MM.1S (cell line): ENCODE data around the gene IL17RB.

Experiments used
- DNase-seq: peaks from one replicate; pipeline ENCODE4 v3.0.0-alpha.2; 2015
- H2AFZ ChIP-seq: fragments of 300-600 bp; sonication (generic); 2 replicates; pipeline ENCODE4 v1.6.0; 2016; ENCODE audit warnings: antibody characterized with exemption, low read length
- H3F3A ChIP-seq: fragments of 300-600 bp; sonication (generic); 2 replicates; pipeline ENCODE4 v1.6.1; 2016; ENCODE audit warnings: mild to moderate bottlenecking, antibody characterized with exemption, low read length, moderate library complexity, mixed read lengths; ENCODE audit not compliant: insufficient read depth
- H3K27ac ChIP-seq: fragments of 300-600 bp; sonication (generic); 2 replicates; pipeline ENCODE4 v1.5.1; 2016; ENCODE audit warnings: mild to moderate bottlenecking, low read length
- H3K27me3 ChIP-seq: fragments of 300-600 bp; sonication (generic); replicated peaks from 2 replicates; pipeline ENCODE4 v1.6.0; 2016; ENCODE audit warnings: low read length; ENCODE audit not compliant: insufficient read depth
- H3K36me3 ChIP-seq: fragments of 300-600 bp; sonication (generic); replicated peaks from 2 replicates; pipeline ENCODE4 v1.6.1; 2016; ENCODE audit warnings: mild to moderate bottlenecking, low read length, mixed read lengths; ENCODE audit not compliant: insufficient read depth
- H3K4me1 ChIP-seq: fragments of 300-600 bp; sonication (generic); 2 replicates; pipeline ENCODE4 v1.6.1; 2016; ENCODE audit warnings: low read length, mixed read lengths
- H3K4me2 ChIP-seq: fragments of 300-600 bp; sonication (generic); 2 replicates; pipeline ENCODE4 v1.6.0; 2016; ENCODE audit warnings: low read depth, low read length
- H3K4me3 ChIP-seq: fragments of 300-600 bp; sonication (generic); 2 replicates; pipeline ENCODE4 v1.5.1; 2016; ENCODE audit warnings: low read length, mixed read lengths
- H3K79me2 ChIP-seq: fragments of 300-600 bp; sonication (generic); 2 replicates; pipeline ENCODE4 v1.6.1; 2016; ENCODE audit warnings: mixed run types, low read length, mixed read lengths
- H3K9ac ChIP-seq: fragments of 300-600 bp; sonication (generic); 2 replicates; pipeline ENCODE4 v1.6.1; 2016; ENCODE audit warnings: low read length, mixed read lengths
- H3K9me2 ChIP-seq: fragments of 300-600 bp; sonication (generic); replicated peaks from 2 replicates; pipeline ENCODE4 v1.6.1; 2016; ENCODE audit warnings: mild to moderate bottlenecking, low read length, mixed read lengths; ENCODE audit not compliant: insufficient read depth
- H3K9me3 ChIP-seq: fragments of 300-600 bp; sonication (generic); replicated peaks from 2 replicates; pipeline ENCODE4 v1.6.1; 2016; ENCODE audit warnings: mild to moderate bottlenecking, low read length, mixed read lengths; ENCODE audit not compliant: insufficient read depth
- H4K20me1 ChIP-seq: fragments of 300-600 bp; sonication (generic); 2 replicates; pipeline ENCODE4 v1.6.1; 2016; ENCODE audit warnings: mild to moderate bottlenecking, low read length, moderate library complexity, mixed read lengths; ENCODE audit not compliant: insufficient read depth
- CTCF ChIP-seq: fragments of 300-600 bp; sonication (generic); IDR thresholded peaks from 2 replicates; pipeline ENCODE4 v1.5.1; 2016; ENCODE audit warnings: antibody characterized with exemption, low read length, mixed read lengths
- EZH2 ChIP-seq: fragments of 300-600 bp; sonication (generic); optimal IDR thresholded peaks from 2 replicates; pipeline ENCODE3; 2017; ENCODE audit warnings: low read depth, mild to moderate bottlenecking, antibody characterized with exemption, low read length, mixed read lengths
- EZH2phosphoT487 ChIP-seq: fragments of 300-600 bp; sonication (generic); IDR thresholded peaks from 2 replicates; pipeline ENCODE4 v1.6.1; 2018; ENCODE audit warnings: antibody characterized with exemption, low read length

IL17RB gene

GRCh38 chr3:53842436-53843194 lies 3.8 kb upstream of the IL17RB start:
- H3K4me2 ChIP-seq, result no peak overlapping the region
- H3K4me1 ChIP-seq, result peaks cover 21% of the 10 kb centered on the region
- H3K27me3 ChIP-seq, result no peaks in the 10 kb centered on the region
- no peak overlapping the region for H3K4me3 ChIP-seq
- H3K79me2 ChIP-seq, result no peaks in the 10 kb centered on the region; the same call in 1 of the 2 replicates
- TF ChIP-seq EZH2 (no peak), EZH2phosphoT487 (no peak), CTCF (no peak)
- H3K36me3 ChIP-seq, result no peaks in the 10 kb centered on the region
- H3K9ac ChIP-seq, result no peak overlapping the region
- no peaks in the 10 kb centered on the region for H4K20me1 ChIP-seq
- peaks cover 24% of the 10 kb centered on the region for H3F3A ChIP-seq
- no peak overlapping the region for H3K27ac ChIP-seq
- H3K9me3 ChIP-seq, result no peaks in the 10 kb centered on the region
- no peak for DNase-seq
- H3K9me2 ChIP-seq, result no peaks in the 10 kb centered on the region
- no peak overlapping the region for H2AFZ ChIP-seq

GRCh38 chr3:53843195-53844177 lies 2.9 kb upstream of the IL17RB start:
- H3K36me3 ChIP-seq, result no peaks in the 10 kb centered on the region
- peak overlapping the region; percentile 85 for H3K27ac ChIP-seq
- no peaks in the 10 kb centered on the region for H4K20me1 ChIP-seq
- H2AFZ ChIP-seq, result peak overlapping the region; percentile 25; the same call in 1 of the 2 replicates
- peaks cover 24% of the 10 kb centered on the region for H3F3A ChIP-seq
- peaks cover 21% of the 10 kb centered on the region for H3K4me1 ChIP-seq
- H3K27me3 ChIP-seq, result no peaks in the 10 kb centered on the region
- peak; percentile 72 for DNase-seq
- H3K9ac ChIP-seq, result peak overlapping the region; percentile 22; the same call in 1 of the 2 replicates
- no peaks in the 10 kb centered on the region for H3K9me3 ChIP-seq
- H3K4me3 ChIP-seq, result no peak overlapping the region
- TF ChIP-seq EZH2 (no peak), EZH2phosphoT487 (no peak), CTCF (no peak)
- H3K9me2 ChIP-seq, result no peaks in the 10 kb centered on the region
- H3K4me2 ChIP-seq, result peak overlapping the region; percentile 99; the same call in 1 of the 2 replicates
- no peaks in the 10 kb centered on the region; the same call in 1 of the 2 replicates for H3K79me2 ChIP-seq

GRCh38 chr3:53844262-53845102 lies 1.9 kb upstream of the IL17RB start:
- H3K4me2 ChIP-seq, result peak overlapping the region; percentile 99
- no peaks in the 10 kb centered on the region; the same call in 1 of the 2 replicates for H3K79me2 ChIP-seq
- no peak for DNase-seq
- H3K9me2 ChIP-seq, result no peaks in the 10 kb centered on the region
- H3K9me3 ChIP-seq, result no peaks in the 10 kb centered on the region
- no peaks in the 10 kb centered on the region for H3K36me3 ChIP-seq
- no peak overlapping the region for H2AFZ ChIP-seq
- H3K27me3 ChIP-seq, result no peaks in the 10 kb centered on the region
- TF ChIP-seq CTCF (no peak), EZH2 (no peak), EZH2phosphoT487 (no peak)
- peaks cover 24% of the 10 kb centered on the region for H3F3A ChIP-seq
- H3K4me3 ChIP-seq, result no peak overlapping the region
- peaks cover 21% of the 10 kb centered on the region for H3K4me1 ChIP-seq
- peak overlapping the region; percentile 85; the same call in 1 of the 2 replicates for H3K27ac ChIP-seq
- no peaks in the 10 kb centered on the region for H4K20me1 ChIP-seq
- peak overlapping the region; percentile 22; the same call in 1 of the 2 replicates for H3K9ac ChIP-seq
